Mesendoderm (in vitro differentiated cells): Measurements from ENCODE around the gene SLC23A3.

Source experiments
- DNase-seq: peaks from one replicate; pipeline ENCODE4 v3.0.0; 2013
- H2AK5ac ChIP-seq: 2 replicates; pipeline ENCODE4 v1.6.1; 2013; ENCODE audit warnings: low read length, inconsistent platforms
- H2BK120ac ChIP-seq: 2 replicates; pipeline ENCODE4 v1.6.1; 2013; ENCODE audit warnings: low read depth, mild to moderate bottlenecking, low read length, moderate library complexity, mixed read lengths
- H2BK15ac ChIP-seq: replicated peaks from 2 replicates; pipeline ENCODE4 v1.6.1; 2013; ENCODE audit warnings: low read depth, mild to moderate bottlenecking, moderate library complexity
- H2BK5ac ChIP-seq: 2 replicates; pipeline ENCODE4 v1.6.1; 2013; ENCODE audit warnings: low read length, inconsistent platforms
- H3K18ac ChIP-seq: 2 replicates; pipeline ENCODE4 v1.6.1; 2013; ENCODE audit warnings: mild to moderate bottlenecking, low read length, mixed read lengths
- H3K23ac ChIP-seq: one replicate; pipeline ENCODE4 v1.6.1; 2013; ENCODE audit warnings: low read length
- H3K27ac ChIP-seq: 2 replicates; pipeline ENCODE4 v1.5.1; 2013; ENCODE audit warnings: low read depth, mild to moderate bottlenecking, inconsistent platforms, low read length, moderate library complexity
- H3K27me3 ChIP-seq: 2 replicates; pipeline ENCODE4 v1.6.1; 2013; ENCODE audit warnings: low read length, control low read depth, mild to moderate bottlenecking, inconsistent platforms; ENCODE audit not compliant: insufficient read depth, poor library complexity
- H3K36me3 ChIP-seq: 2 replicates; pipeline ENCODE4 v1.6.1; 2013; ENCODE audit warnings: low read length, inconsistent platforms; ENCODE audit not compliant: control insufficient read depth, insufficient read depth
- H3K4ac ChIP-seq: one replicate; pipeline ENCODE4 v1.6.1; 2013; ENCODE audit warnings: low read depth, mild to moderate bottlenecking, low read length, moderate library complexity
- H3K4me1 ChIP-seq: 2 replicates; pipeline ENCODE4 v1.6.1; 2013; ENCODE audit warnings: low read depth, low read length, inconsistent platforms; ENCODE audit not compliant: control insufficient read depth
- H3K4me2 ChIP-seq: 2 replicates; pipeline ENCODE4 v1.6.1; 2013; ENCODE audit warnings: low read length
- H3K4me3 ChIP-seq: 2 replicates; pipeline ENCODE4 v1.5.1; 2013; ENCODE audit warnings: mild to moderate bottlenecking, low read length
- H3K56ac ChIP-seq: one replicate; pipeline ENCODE4 v1.6.1; 2013; ENCODE audit warnings: low read length
- H3K79me1 ChIP-seq: 2 replicates; pipeline ENCODE4 v1.6.1; 2013; ENCODE audit warnings: low read length, inconsistent platforms
- H3K79me2 ChIP-seq: 2 replicates; pipeline ENCODE4 v1.6.1; 2013; ENCODE audit warnings: mild to moderate bottlenecking, low read length; ENCODE audit not compliant: control insufficient read depth, insufficient read depth
- H3K9ac ChIP-seq: 2 replicates; pipeline ENCODE4 v1.6.1; 2013; ENCODE audit warnings: low read length, inconsistent platforms
- H4K5ac ChIP-seq: one replicate; pipeline ENCODE4 v1.6.1; 2013; ENCODE audit warnings: low read length
- H4K8ac ChIP-seq: one replicate; pipeline ENCODE4 v1.6.1; 2013; ENCODE audit warnings: low read depth, mild to moderate bottlenecking, control low read depth, low read length, moderate library complexity
- WGBS: extraction: QIAGEN DNeasy Blood & Tissue Kit; methylation state at CpG from one replicate; pipeline ENCODE4 v1.1.7; 2013; ENCODE audit warnings: low lambda C conversion rate, missing lambda C conversion rate; ENCODE audit not compliant: insufficient coverage; ENCODE audit errors: extremely low coverage; 5-methylcytosine and 5-hydroxymethylcytosine counted together

The SLC23A3 gene

GRCh38 chr2:219179601-219180465 is 10.0 kb upstream of the SLC23A3 start:
- H3K4me2 ChIP-seq, result no peak overlapping the region
- no peak overlapping the region for H3K27ac ChIP-seq
- no CpG with 5 or more reads among the region's 9 CpGs for WGBS
- peaks cover 3% of the 10 kb centered on the region for H3K4me1 ChIP-seq
- H2BK15ac ChIP-seq, result no peak overlapping the region
- no peak overlapping the region for H3K4ac ChIP-seq
- H3K9ac ChIP-seq, result no peak overlapping the region
- H3K79me2 ChIP-seq, result peaks cover 2% of the 10 kb centered on the region
- DNase-seq, result no peak
- H2BK5ac ChIP-seq, result no peak overlapping the region
- H3K18ac ChIP-seq, result no peak overlapping the region
- H3K27me3 ChIP-seq, result no peaks in the 10 kb centered on the region
- no peak overlapping the region for H2AK5ac ChIP-seq
- H2BK120ac ChIP-seq, result no peak overlapping the region
- H3K36me3 ChIP-seq, result peaks cover 5% of the 10 kb centered on the region
- H3K23ac ChIP-seq, result no peak overlapping the region
- H3K56ac ChIP-seq, result no peak overlapping the region
- no peak overlapping the region for H4K8ac ChIP-seq
- no peak overlapping the region for H3K4me3 ChIP-seq
- H4K5ac ChIP-seq, result no peak overlapping the region
- H3K79me1 ChIP-seq, result peaks cover 15% of the 10 kb centered on the region

GRCh38 chr2:219178377-219179175 is 8.7 kb upstream of the SLC23A3 start:
- no CpG with 5 or more reads among the region's 45 CpGs for WGBS
- no peak overlapping the region for H2BK120ac ChIP-seq
- H4K5ac ChIP-seq, result no peak overlapping the region
- H3K56ac ChIP-seq, result peak overlapping the region; percentile 99
- H3K79me1 ChIP-seq, result peaks cover 15% of the 10 kb centered on the region
- H3K36me3 ChIP-seq, result peaks cover 5% of the 10 kb centered on the region
- H3K18ac ChIP-seq, result peak overlapping the region; percentile 71
- no peak overlapping the region for H4K8ac ChIP-seq
- peak overlapping the region; percentile 68 for H3K27ac ChIP-seq
- peaks cover 2% of the 10 kb centered on the region for H3K79me2 ChIP-seq
- peak overlapping the region; percentile 93 for H3K9ac ChIP-seq
- H3K27me3 ChIP-seq, result no peaks in the 10 kb centered on the region
- peak overlapping the region; percentile 73 for H3K4ac ChIP-seq
- DNase-seq, result peak; percentile 54
- H2AK5ac ChIP-seq, result no peak overlapping the region
- peak overlapping the region; percentile 86 for H3K4me3 ChIP-seq
- H3K23ac ChIP-seq, result no peak overlapping the region
- H3K4me1 ChIP-seq, result peaks cover 3% of the 10 kb centered on the region
- no peak overlapping the region for H2BK15ac ChIP-seq
- no peak overlapping the region for H2BK5ac ChIP-seq
- H3K4me2 ChIP-seq, result peak overlapping the region; percentile 67

GRCh38 chr2:219177552-219178376 is 7.9 kb upstream of the SLC23A3 start, which contains the start of gene RETREG2:
TSS of gene RETREG2 (plus strand) at chr2:219178275. CDS start at chr2:219178353, 78 bp downstream.
- H2AK5ac ChIP-seq, result no peak within 1 kb of the TSS
- H3K4me2 ChIP-seq, result peak within 1 kb of the TSS; percentile 67
- DNase-seq, result peak; percentile 94
- H2BK5ac ChIP-seq, result peak within 1 kb of the TSS; percentile 89
- peak within 1 kb of the TSS; percentile 90 for H3K27ac ChIP-seq
- peaks cover 2% of the 10 kb centered on the region for H3K79me2 ChIP-seq
- peaks cover 15% of the 10 kb centered on the region for H3K79me1 ChIP-seq
- peak within 1 kb of the TSS; percentile 71 for H3K18ac ChIP-seq
- H4K8ac ChIP-seq, result no peak within 1 kb of the TSS
- peaks cover 3% of the 10 kb centered on the region for H3K4me1 ChIP-seq
- H3K56ac ChIP-seq, result peak within 1 kb of the TSS; percentile 99
- H3K4me3 ChIP-seq, result peak within 1 kb of the TSS; percentile 95
- H3K27me3 ChIP-seq, result no peaks in the 10 kb centered on the region
- WGBS, result no CpG with 5 or more reads among the region's 67 CpGs
- no peak within 1 kb of the TSS for H3K23ac ChIP-seq
- H3K4ac ChIP-seq, result peak within 1 kb of the TSS; percentile 73
- peaks cover 1% of the 10 kb centered on the region for H3K36me3 ChIP-seq
- no peak within 1 kb of the TSS for H2BK120ac ChIP-seq
- H3K9ac ChIP-seq, result peak within 1 kb of the TSS; percentile 98
- H2BK15ac ChIP-seq, result no peak within 1 kb of the TSS
- no peak within 1 kb of the TSS for H4K5ac ChIP-seq

GRCh38 chr2:219176818-219177551 is 7.2 kb upstream of the SLC23A3 start, which contains the start of gene CNPPD1:
TSS of gene CNPPD1 (minus strand) at chr2:219176925. CDS start at chr2:219176828, 97 bp downstream.
- peak within 1 kb of the TSS; percentile 95 for H3K4me3 ChIP-seq
- peaks cover 1% of the 10 kb centered on the region for H3K36me3 ChIP-seq
- peak within 1 kb of the TSS; percentile 98 for H3K9ac ChIP-seq
- peaks cover 15% of the 10 kb centered on the region for H3K79me1 ChIP-seq
- H3K18ac ChIP-seq, result peak within 1 kb of the TSS; percentile 70
- H4K5ac ChIP-seq, result no peak within 1 kb of the TSS
- peak within 1 kb of the TSS; percentile 89 for H2BK5ac ChIP-seq
- H3K4me1 ChIP-seq, result peaks cover 3% of the 10 kb centered on the region
- no peak within 1 kb of the TSS for H3K23ac ChIP-seq
- peak within 1 kb of the TSS; percentile 83 for H3K56ac ChIP-seq
- no peak within 1 kb of the TSS for H4K8ac ChIP-seq
- no peaks in the 10 kb centered on the region for H3K27me3 ChIP-seq
- peak; percentile 88 for DNase-seq
- H2BK120ac ChIP-seq, result no peak within 1 kb of the TSS
- H3K4me2 ChIP-seq, result peak within 1 kb of the TSS; percentile 97
- no CpG with 5 or more reads among the region's 69 CpGs for WGBS
- H2BK15ac ChIP-seq, result no peak within 1 kb of the TSS
- H2AK5ac ChIP-seq, result no peak within 1 kb of the TSS
- peak within 1 kb of the TSS; percentile 90 for H3K27ac ChIP-seq
- H3K4ac ChIP-seq, result peak within 1 kb of the TSS; percentile 8
- peaks cover 2% of the 10 kb centered on the region for H3K79me2 ChIP-seq
